GM21576 (cell line): ENCODE results near the gene MAP2K1.
"Not testable (repeated sequence)": the region's sequence is repeated elsewhere in the genome, so short reads cannot be mapped to it uniquely, and the experiment has no call there.

Experiments
- ATAC-seq: cut with Tn5 transposase; IDR thresholded peaks from one replicate; pipeline ENCODE4 v1.9.1; 2021; ENCODE audit warnings: mild to moderate bottlenecking, moderate library complexity; ENCODE audit not compliant: unreplicated experiment

MAP2K1 gene

DNA sequence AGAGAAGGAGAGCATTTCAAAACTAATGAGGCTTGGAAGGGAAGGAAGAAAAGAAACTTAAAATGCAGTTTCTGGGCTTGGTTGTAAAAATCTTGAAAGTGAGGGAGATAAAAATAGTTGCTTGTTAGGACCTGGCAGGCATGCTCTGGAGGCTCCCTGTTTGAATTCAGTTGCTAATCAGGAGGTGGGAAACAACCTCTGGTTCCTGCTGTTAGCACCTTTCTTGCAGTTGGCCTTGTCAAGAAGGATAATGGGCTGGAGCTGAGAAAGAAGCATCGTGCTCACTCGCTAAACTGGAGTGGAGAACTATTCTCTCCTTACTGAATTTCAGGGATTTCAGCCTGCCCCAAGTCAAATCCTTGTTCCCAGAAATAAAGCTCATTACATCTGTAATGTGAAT, 87.4 kb downstream of the MAP2K1 start:
- ATAC-seq: no peak

DNA sequence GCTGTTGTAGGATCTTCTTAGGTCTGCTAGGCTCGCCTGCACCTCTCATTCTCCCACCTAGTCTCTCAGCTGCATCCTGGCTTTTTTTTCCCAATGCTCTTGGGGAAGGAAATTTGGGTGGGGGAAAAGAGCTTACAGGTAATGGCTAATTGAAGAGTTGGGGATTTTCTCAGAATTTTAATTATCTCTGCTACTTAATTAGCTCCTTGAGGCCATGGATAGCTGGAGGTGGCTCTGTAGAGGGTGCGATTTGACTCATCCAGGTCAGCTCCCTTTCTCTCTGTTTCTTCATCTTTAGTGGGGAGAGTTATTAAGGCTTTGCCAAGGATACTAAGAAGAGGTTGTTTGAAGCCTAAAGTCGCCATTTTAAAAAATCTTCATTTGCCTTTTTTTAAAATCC, 88.3 kb downstream of the MAP2K1 start:
- ATAC-seq: no peak

DNA sequence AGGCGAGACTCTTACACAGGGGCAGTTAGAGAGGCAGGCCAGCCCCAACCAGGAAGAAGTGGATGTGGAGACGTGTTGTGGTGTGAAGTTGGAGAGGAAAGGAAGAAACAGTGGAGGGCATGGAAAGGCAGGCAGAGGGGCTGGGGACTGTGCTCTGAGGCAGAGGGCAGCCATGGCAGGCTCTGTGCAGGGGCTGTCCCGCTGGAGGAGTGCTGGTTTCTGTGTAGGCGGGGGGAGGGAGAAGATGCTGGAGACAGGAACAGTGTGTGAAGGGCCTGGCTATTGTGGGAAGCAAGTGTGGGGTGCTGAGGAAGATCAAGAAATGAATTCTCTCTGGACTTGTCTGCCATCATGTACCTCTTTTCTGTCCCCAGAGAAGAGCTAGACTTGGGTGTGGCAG, 89.8 kb downstream of the MAP2K1 start:
- no peak for ATAC-seq

DNA sequence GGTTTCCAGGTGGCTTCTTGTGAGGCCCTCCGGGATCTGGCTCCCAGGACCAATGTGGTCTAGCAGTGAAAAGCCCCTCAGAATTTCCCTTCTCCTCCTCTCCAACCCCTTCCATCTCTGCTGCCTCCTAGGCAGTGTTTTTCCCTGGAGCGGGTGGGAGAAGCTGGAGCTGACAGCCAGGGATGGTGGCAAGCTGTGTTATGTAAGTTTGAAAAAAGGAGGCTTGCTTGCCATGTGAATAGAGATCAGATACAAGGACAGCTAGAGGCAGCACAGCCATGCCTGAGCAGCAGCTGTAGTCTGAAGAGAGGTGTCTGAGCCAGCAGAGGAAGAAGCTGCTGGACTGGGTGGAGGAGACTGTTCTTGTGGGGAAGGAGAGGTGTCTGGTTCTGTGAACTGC, 90.3 kb downstream of the MAP2K1 start:
- ATAC-seq: no peak

DNA sequence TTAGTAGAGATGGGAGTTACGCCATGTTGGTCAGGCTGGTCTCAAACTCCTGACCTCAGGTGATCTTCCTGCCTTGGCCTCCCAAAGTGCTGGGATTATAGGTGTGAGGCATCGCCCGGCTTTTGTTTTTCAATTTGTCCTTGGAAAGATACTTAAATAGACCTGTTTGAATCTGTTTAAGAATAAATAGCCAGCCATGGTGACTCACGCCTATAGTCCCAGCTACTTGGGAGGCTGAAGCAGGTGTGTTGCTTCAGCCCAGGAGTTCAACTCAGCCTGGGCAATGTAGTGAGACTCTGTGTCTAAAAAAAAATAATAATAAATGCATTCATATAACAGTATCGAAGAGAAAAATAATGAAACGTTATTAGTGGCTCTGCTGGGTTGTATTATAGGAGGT, 93.6 kb downstream of the MAP2K1 start:
- ATAC-seq: no peak

DNA sequence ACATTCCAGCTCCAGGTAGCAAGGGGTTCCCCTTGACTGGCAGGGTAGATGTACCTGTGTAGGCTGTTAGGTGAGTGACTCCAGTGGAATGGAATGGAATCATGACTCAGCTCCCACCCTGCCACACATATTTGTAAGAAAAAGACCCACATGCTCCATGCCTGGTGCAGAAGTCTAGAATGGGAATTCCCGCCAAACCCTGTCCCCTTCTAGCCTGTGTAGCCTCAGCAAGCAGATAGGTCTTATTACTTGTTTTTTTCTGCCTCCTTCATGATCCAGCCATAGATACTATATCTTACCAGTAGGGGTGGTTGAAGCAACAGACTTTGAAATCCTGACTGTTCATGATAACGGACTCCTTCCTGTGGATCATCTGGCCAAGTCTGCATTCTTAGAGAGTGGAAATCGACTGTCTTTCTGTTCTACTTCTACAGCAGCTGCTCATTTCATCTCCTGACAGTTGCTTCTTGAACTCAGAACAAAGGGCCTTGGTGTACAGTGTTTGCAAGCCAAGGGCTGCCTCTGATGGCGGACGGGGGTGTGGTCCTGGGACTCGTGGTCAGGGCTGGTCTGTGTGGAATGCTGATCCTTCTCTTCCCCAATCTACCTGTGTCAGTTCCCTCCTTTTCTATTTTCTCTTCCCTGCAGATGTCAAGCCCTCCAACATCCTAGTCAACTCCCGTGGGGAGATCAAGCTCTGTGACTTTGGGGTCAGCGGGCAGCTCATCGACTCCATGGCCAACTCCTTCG, 94.6 kb downstream of the MAP2K1 start:
- ATAC-seq: no peak

DNA sequence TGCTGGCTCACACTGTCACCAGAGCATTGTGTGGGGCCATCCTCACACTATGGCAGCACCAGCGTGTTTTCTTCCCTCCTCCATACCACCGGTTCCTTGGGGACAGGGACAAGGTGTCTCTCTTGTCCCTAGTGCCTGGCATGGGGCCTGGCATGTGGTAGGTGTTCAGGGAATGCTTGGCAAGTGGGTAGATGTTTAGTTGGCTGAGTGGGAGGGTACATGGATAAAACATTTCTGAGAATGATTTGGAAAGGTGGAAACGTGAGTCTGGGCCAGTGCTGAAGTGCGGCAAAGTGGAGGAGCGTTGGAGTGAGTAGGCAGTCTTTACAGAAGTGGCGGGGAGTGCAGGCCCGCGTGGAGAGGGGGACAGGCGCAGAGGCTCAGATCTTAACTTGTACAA, 95.8 kb downstream of the MAP2K1 start:
- ATAC-seq: no peak

DNA sequence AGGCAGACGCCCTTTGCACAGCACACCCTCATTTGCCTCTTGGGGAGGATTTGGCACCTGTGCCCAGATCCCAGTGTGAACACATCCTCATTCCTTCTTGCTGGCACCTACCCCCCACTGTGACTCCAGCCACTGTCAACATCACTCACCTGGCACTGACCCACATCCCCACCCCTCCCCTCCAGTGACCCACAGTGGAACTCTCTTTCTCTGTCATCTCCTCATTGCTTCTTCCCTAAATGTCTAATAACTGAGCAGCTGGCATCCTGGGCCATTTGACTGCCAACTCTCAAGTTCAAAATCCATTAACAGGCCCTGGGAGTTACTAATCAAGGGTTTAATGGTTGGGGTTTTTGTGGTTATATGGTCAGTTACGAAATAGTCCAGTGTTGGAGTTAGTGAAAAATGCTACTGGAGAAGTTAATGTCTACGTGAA, 96.4 kb downstream of the MAP2K1 start:
- no peak for ATAC-seq

DNA sequence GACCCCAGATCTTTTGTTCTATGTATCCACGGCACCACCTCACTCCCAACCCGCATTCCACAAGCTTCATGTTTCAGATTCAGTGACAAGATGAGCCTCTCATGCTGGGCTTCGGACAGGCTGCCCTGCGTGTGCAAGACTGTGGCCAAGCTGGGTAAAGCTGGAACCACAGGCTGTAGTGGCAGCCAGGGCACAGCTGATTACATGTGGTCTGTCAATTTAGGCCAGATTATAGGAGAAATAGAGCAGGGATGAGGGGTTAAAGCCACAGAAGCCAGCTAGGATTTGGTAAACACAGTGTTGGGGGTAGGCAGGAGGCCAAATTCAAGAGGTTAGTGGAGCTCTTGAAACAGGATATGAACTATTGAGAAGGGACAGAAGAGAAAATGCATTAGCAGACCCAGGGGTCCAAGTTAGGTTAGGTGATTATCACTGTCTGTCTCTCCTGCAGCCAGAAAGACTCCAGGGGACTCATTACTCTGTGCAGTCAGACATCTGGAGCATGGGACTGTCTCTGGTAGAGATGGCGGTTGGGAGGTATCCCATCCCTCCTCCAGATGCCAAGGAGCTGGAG, 97.9 kb downstream of the MAP2K1 start:
- no peak for ATAC-seq

DNA sequence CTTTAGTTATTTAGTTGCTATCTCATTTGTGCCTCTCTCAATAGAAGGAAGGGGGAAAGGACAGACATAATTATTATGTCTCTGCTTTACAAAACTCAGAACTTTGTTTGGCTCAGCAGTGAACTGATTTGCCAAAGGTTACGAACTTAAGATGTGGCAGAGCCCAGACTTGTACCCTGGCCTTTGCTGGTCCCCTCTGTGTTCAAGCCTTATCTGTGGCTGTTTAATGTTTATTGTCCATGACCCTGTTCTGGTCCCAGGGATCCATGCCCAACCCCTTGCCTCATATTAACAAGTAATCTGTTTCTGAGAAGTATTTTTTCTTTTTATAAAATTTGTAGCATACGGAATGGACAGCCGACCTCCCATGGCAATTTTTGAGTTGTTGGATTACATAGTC, 100.2 kb downstream of the MAP2K1 start:
- ATAC-seq: no peak

DNA sequence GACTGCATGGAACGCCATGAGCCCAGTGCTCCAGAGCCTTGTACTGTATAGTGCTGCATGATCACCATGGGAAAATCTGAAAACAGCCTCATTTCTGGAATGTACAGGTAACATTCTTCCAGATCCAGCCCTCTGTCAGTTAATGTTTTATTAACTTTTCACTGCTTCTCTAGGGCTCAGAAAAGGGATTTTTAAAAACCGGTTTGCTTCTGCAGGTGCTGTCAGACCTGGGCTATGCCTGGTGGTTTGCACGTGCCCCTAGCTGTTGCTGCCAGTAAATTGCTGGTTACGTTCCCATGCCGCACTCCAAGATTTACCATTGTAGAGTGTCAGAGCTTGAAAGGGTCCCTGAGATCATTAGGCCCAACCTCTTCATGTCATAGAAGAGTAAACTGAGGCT, 101.8 kb downstream of the MAP2K1 start:
- no peak for ATAC-seq

DNA sequence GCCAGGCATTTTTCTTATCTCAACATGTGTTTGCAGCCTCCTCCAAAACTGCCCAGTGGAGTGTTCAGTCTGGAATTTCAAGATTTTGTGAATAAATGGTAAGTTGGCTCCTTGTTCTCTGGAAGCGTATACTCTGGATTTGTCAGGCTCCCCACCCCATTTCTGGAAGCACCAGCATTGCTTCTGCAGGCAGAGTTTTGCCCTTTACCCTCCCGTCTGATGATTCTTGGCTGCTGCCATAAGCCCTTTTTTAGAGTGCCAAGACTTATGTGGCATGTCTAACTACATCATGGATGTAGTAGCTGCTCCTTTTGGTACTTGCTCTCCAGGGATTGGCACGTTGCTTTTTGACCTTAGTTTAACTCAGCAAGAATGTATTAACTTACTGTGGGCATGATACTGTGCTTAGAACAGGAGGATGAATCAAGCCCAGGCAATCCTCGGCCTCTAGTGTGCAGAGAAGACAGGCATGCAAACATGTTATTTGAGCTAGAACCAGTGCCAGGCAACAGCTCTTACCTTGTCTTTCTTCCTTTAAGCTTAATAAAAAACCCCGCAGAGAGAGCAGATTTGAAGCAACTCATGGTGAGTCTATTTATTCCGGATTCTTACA, 102.6 kb downstream of the MAP2K1 start:
- ATAC-seq: no peak

DNA sequence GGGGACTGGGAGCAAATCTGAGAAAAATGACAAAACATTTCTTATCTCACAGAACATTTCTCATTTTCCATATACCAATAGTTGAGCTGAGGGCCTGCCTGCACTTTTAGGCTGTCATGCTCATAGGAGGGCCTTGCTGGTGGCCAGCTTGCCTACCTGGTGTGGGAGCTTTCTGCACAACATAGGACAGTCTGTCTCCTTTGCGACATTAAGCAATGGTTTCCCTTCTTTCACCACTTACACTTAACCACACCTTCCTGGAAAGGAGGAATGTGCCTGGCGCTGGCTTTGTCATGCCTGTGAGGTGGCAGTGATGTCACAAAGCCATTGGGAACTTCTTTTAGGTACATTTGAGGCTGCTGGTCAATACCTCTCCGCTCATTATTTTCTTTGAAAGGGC, 105.1 kb downstream of the MAP2K1 start:
- no peak for ATAC-seq

DNA sequence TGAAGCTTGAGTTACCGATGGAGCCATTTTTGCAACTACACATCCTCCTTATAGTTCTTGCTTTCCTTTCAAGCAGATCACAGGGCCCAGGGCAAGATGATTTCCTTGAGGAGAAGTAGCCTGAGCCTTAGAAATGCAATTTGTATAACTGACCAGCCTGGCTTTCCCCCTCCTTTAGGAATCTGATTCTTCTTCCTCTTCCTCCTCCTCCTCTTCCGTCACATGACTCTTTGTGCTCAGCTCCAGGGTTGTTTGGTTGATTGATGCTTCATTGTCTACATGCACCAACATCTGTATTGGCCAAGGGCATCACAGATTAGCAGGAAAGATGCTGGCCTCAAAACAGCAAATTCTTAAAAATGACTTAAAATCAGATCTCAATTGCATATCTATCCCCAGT, 107.5 kb downstream of the MAP2K1 start:
- no peak for ATAC-seq

DNA sequence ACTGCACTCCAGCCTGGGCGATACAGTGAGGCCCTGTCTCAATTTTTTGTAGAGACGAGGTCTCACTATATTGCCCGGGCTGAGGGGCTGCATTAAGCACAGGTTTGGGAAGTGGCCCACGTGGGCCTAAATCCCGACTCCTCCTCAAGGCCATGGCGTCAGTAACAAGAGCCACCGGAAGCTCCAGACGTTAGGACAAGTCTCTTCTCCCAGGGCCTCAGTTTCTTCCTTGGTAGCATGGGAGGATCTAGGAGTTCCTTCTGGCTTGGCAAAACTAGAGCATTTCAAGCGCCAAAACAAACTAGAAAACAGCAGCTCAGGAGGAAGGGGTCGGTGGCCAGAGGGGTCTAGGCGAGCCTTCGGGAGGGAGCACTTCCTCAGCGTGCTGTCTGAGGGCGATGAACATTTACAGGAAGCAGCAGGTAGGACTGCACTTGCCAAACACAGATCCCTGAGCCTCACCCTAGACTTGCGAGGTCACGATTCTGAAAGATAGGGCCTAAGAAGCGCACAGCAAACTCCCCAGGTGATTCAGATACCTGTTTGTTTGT, 110.3 kb downstream of the MAP2K1 start:
- ATAC-seq: peak; percentile 10

DNA sequence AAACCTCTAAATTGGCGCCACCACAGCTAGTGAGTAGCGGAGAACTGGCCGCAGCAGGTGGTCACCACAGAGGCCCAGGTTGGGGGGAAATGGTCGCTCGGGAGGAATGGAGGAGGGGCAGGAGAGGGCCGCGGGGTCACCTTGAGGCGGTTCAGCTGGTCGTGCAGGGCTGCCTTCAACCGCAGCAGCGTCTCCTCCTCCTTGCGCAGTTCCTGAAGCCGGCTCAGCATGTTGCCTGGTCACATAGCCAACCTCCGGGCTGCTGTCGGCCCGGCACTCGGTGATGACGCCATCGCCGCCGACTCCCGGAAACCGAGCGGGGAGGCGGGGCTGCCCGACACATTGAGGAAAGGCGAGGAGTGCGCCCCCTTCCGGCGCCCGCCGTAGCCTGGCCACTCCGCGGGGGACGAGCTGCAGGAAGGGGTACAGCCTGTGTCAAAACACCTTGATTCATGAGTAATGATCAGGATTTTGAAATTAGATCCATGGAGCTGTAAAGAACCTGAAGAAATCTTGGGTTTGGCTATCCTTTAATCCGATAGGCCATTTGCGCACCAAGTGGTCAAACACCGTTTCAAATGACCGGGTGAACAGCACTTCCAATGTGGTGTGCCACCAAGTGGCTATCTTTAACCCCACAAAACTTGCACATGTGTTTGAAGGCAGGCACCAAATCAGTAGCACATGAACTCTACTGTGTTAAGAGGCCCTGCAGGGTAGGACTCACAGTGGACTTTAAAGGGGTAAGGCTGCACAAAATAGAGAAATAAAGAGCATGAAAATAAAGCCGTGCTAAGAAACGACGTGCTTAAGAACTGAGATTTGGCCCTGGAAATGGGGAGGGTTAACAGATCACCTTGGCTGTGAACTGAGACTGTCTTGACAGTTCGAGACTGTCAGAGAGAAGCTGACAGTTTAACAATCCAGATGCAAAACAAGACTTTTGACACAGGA, 111.1 kb downstream of the MAP2K1 start, which contains the start of gene SNAPC5:
SNAPC5 (minus strand) TSS at position 261 of the 954 bp plus-strand sequence; CDS start at position 230, 31 bp downstream.
- ATAC-seq: peak; percentile 70

DNA sequence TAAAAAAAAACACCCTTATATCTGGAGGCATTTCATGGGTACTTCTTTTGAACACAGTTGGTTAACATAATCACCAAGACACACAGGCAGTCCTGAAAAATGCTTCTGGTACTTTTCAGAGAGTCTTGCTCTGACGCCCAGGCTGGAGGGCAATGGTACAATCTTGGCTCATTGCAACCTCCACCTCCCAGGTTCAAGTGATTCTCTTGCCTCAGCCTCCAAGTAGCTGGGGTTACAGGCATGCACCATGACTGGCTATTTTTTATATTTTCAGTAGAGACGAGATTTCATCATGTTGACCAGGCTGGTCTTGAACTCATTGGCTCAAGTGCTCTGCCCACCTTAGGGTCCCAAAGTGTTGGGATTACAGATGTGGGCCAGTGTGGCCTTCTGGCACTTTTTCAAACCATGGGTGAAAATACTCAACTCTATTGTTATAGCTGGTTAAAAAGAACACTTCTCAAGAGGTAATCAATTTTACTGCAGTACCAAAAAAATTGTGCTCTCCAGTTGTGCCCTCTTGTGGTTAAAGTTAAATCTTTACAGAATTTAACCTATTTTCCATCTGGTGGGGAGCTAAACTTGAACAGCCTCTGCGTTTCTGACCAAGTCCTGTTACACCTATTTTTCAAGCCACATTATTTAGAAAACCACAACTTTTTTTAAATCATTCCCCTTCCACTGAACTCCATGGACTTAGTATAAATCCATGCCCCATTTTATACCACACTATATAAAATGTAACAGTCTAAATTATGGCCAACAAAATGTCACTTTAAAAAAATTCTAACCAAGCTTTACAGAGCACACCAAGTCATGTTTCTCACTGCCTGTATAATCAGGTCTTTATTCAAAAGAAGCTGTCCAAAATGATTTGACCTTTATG, 112.0 kb downstream of the MAP2K1 start:
- ATAC-seq: no peak

DNA sequence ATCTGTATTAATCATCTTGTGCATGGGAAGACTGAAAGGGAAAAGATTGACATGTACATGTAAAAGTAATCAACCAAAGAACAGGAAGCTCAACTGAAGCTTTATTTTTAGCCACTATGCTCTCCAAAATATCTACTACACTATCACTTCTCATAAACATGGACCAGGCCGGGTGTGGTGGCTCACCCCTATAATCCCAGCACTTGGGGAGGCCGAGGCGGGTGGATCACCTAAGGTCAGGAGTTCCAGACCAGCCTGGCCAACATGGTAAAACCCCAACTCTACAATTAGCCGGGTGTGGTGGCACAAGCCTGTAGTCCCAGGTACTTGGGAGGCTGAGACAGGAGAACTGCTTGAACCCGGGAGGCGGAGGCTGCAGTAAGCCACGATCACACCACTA, 113.6 kb downstream of the MAP2K1 start:
- not testable (repeated sequence) for ATAC-seq

DNA sequence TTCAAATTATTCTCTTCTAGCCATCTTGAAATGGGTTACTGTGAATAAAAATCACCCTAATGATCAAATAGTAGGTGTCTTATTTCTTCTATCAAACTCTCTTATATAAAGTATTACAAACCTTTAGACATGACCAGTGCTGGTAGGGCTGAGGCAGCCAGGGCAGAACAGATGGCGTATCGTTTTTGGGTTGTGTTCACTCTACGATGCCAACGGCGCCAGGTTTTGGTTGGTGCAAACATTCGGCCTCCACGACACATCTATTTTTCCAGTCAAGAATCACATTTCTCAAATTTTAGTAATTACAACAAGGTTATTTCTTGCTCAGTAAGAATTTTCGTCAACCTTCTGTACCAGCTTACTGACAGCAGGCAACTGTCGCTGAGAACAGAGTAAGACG, 115.8 kb downstream of the MAP2K1 start:
- ATAC-seq: no peak
